ENCODE results near the gene MITD1. TPM values are rescaled to one million over a fixed set of nuclear protein-coding genes. Genes with fewer than 3 reads are reported as not detected.

The MITD1 gene
- total and polyA plus RNA-seq, 2 experiments from 2014 or later: 20.7 to 25.4 TPM

DNA sequence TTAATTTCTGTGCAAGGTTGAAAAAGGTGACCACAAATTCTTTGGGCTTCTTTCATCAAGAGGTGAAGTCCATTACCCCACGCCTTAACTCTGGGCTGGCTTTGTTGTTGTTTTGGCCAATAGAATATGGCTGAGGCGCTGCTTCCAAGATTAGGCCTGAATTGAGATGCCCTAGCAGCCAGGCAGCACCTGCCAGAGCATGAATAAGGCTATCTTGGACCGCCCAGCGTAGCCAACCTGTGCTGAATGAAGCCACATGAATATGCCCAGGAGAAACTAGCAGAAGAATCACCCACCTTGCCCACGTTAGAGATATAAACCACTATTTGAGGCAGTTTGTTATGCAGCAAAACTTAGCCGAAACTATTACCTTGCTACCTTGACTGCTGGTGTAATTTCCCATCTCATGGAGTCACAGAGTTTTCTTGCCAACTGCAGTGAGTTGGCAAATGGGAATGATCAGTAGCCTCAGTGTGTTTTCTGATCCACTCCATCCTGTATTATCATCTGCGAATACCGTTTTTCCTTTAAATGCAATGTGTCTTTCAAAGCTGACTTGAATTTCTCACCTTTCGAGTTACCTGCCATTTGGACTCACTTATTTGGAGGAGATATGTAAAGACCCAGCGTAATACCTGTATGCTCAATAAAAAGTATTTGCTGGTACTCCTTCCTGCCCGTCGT lies 26.8 kb downstream of the MITD1 start:
- H3K4me2 ChIP-seq (ENCODE audit: unreplicated experiment): peak overlapping the region; percentile 93
- no peaks in the 10 kb centered on the region for H3K9me2 ChIP-seq (ENCODE audit: insufficient read depth)
- H3K27me3 ChIP-seq (replicated peaks; ENCODE audit: insufficient read depth): no peaks in the 10 kb centered on the region
- H3K4me3 ChIP-seq: peak overlapping the region; percentile 98
- H3K4me1 ChIP-seq (ENCODE audit: insufficient read depth): peaks cover 4% of the 10 kb centered on the region; the same call in 1 of the 2 replicates
- H3K79me2 ChIP-seq (ENCODE audit: insufficient read depth): 0 out of 2 replicates have a peak, but pooled peaks cover 8% of the 10 kb centered on the region
- H2AFZ ChIP-seq: peak overlapping the region; percentile 98
- no peaks in the 10 kb centered on the region for H3K36me3 ChIP-seq (ENCODE audit: low read depth)
- H3K9ac ChIP-seq: peak overlapping the region; percentile 84
- in situ Hi-C loops (cut with MboI): no loop called here
- H3K9me3 ChIP-seq (ENCODE audit: low read depth): no peaks in the 10 kb centered on the region
- TF ChIP-seq EZH2 (IDR thresholded peaks at IDR 0.05; ENCODE audit: insufficient read depth, poor library complexity, severe bottlenecking) (no peak), EZH2phosphoT487 (IDR thresholded peaks at IDR 0.05; ENCODE audit: insufficient read depth, low read depth) (no peak)
- DNase-seq: peak; percentile 33
- no peaks in the 10 kb centered on the region for H4K20me1 ChIP-seq (ENCODE audit: insufficient read depth)
- WGBS, 2 experiments (ENCODE audit: low coverage in 1 of 2, low lambda C conversion rate in 2 of 2, missing lambda C conversion rate in 2 of 2): 50 to 54% methylated on average over 12 of the region's 12 CpGs
- H3K27ac ChIP-seq: no peak overlapping the region
- no peaks in the 10 kb centered on the region; the same call in 1 of the 2 replicates for H3F3A ChIP-seq (ENCODE audit: insufficient read depth)

DNA sequence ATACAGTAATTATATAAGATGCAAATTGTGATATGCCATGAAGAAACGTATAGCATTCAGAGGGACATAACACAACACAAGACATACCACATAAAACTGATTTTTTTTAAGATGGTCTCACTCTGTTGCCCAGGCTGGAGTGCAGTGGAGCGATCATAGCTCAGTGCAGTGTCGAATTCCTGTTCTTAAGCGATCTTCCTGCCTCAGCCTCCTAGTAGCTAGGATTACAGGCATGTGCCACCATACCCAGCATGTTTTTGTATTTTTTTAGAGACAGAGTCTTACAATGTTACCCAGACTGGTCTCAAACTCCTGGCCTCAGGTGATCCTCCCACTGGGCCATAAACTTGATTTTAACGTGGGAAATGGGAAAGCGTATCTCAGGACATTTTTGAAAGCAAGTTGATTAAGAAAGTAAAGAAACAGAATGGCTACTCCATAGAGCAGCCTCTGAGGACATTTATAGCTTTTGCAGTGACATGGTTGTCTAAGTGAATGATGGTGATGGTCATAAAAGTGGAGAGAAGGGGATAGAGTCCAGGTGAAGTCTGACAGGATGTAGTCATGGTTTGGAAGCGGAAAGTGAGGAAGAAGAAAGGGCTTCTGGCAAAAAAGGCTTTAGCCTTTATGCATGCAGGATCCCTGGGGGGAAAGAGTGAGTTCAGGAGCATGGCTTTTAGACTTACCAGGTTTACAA lies 28.5 kb downstream of the MITD1 start:
- H4K20me1 ChIP-seq (ENCODE audit: insufficient read depth): no peaks in the 10 kb centered on the region
- H3K9me2 ChIP-seq (ENCODE audit: insufficient read depth): no peaks in the 10 kb centered on the region
- 0 out of 2 replicates have a peak, but pooled peaks cover 8% of the 10 kb centered on the region for H3K79me2 ChIP-seq (ENCODE audit: insufficient read depth)
- no peak overlapping the region for H3K4me3 ChIP-seq
- no peak for DNase-seq
- no peak for TF ChIP-seq EZH2phosphoT487 (IDR thresholded peaks at IDR 0.05; ENCODE audit: insufficient read depth, low read depth)
- TF ChIP-seq EZH2 (IDR thresholded peaks at IDR 0.05; ENCODE audit: insufficient read depth, poor library complexity, severe bottlenecking): no peak
- H3K36me3 ChIP-seq (ENCODE audit: low read depth): no peaks in the 10 kb centered on the region
- H2AFZ ChIP-seq: no peak overlapping the region
- no peaks in the 10 kb centered on the region; the same call in 1 of the 2 replicates for H3F3A ChIP-seq (ENCODE audit: insufficient read depth)
- H3K27ac ChIP-seq: no peak overlapping the region
- 69 to 75% methylated on average over 7 of the region's 7 CpGs for WGBS, 2 experiments (ENCODE audit: low coverage in 1 of 2, low lambda C conversion rate in 2 of 2, missing lambda C conversion rate in 2 of 2)
- in situ Hi-C loops (cut with MboI): no loop called here
- no peak overlapping the region for H3K9ac ChIP-seq
- peaks cover 4% of the 10 kb centered on the region; the same call in 1 of the 2 replicates for H3K4me1 ChIP-seq (ENCODE audit: insufficient read depth)
- no peak overlapping the region for H3K4me2 ChIP-seq (ENCODE audit: unreplicated experiment)
- H3K9me3 ChIP-seq (ENCODE audit: low read depth): no peaks in the 10 kb centered on the region
- no peaks in the 10 kb centered on the region for H3K27me3 ChIP-seq (replicated peaks; ENCODE audit: insufficient read depth)

- H3K9me3 ChIP-seq (ENCODE audit: low read depth): no peaks in the 10 kb centered on the region
- H2AFZ ChIP-seq: no peak overlapping the region
- no peaks in the 10 kb centered on the region for H3K27me3 ChIP-seq (replicated peaks; ENCODE audit: insufficient read depth)
- H3K4me2 ChIP-seq (ENCODE audit: unreplicated experiment): no peak overlapping the region
- no peak for TF ChIP-seq EZH2 (IDR thresholded peaks at IDR 0.05; ENCODE audit: insufficient read depth, poor library complexity, severe bottlenecking)
- no peak for TF ChIP-seq EZH2phosphoT487 (IDR thresholded peaks at IDR 0.05; ENCODE audit: insufficient read depth, low read depth)
- no peaks in the 10 kb centered on the region for H3K36me3 ChIP-seq (ENCODE audit: low read depth)
- H3K9me2 ChIP-seq (ENCODE audit: insufficient read depth): no peaks in the 10 kb centered on the region
- no peak overlapping the region for H3K9ac ChIP-seq
- H3F3A ChIP-seq (ENCODE audit: insufficient read depth): no peaks in the 10 kb centered on the region; the same call in 1 of the 2 replicates
- WGBS, 2 experiments (ENCODE audit: low coverage in 1 of 2, low lambda C conversion rate in 2 of 2, missing lambda C conversion rate in 2 of 2): 68 to 81% methylated on average over 1 of the region's 1 CpG
- no peaks in the 10 kb centered on the region for H4K20me1 ChIP-seq (ENCODE audit: insufficient read depth)
- H3K4me1 ChIP-seq (ENCODE audit: insufficient read depth): peaks cover 1% of the 10 kb centered on the region; the same call in 1 of the 2 replicates
- no peak overlapping the region for H3K27ac ChIP-seq
- in situ Hi-C loops (cut with MboI): no loop called here
- DNase-seq: peak; percentile 16
- H3K79me2 ChIP-seq (ENCODE audit: insufficient read depth): 0 out of 2 replicates have a peak, but pooled peaks cover 2% of the 10 kb centered on the region
- H3K4me3 ChIP-seq: no peak overlapping the region
Measured at GRCh38 chr2:99150706-99151105, 30.2 kb downstream of the MITD1 start.

DNA sequence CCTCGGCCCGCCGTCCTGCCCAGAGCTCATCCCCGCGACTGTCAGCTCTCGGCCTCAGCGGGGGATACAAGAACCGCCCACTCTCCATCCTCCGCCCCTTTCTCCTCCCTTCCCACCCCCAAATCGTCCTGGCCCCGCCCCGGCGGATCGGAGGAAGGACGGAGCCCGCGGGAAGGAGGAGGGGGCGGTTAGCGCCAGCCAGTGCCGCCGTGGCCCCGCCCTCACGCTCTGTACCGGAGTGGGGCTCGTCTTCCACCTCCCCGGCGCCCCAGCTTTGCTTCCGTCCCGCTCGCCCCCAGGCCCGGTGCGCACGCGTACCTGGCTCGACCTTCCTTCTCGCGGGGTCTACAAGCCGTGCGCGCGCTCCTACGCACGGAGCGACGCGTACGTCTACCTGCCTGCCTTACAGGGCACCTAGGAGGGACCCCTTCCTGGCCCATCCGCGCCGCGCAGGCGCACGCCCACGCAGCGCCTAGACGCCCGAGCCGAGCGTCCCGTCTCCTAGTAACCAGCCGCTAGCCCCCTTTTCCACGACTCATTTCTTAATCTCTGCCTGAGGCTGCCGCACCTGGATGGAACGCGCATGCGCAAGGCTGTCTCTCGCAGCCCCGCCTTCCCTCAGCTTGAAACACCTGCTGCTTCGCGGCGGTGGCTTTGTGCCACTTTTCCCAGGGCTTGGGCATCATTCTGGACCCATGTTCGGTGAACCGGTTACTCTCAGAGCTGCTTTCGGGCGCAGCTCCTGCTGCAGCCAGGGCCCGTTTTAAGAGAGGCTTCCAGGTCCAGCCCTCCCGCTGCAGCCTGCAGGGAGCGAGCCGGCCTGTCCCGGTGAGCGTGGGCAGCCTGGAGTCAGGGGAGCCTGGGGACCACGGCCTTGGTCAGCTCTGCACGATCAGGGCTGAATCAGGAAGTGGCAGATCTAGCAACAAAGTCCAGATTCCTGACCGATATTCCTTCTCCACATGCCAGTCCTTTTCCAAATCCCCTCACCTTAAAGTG lies 39.4 kb downstream of the MITD1 start, which contains the start of gene C2orf15:
C2orf15 (plus strand) TSS at position 598 of the 999 bp plus-strand sequence. CDS start 8,852 bp downstream, outside the sequence.
- Histone ChIP-seq H3F3A (ENCODE audit: insufficient read depth) (peaks cover 14% of the 10 kb centered on the region; the same call in 1 of the 2 replicates), H3K9ac (peak within 1 kb of the TSS; percentile 36), H3K36me3 (ENCODE audit: low read depth) (no peaks in the 10 kb centered on the region), H3K9me3 (ENCODE audit: low read depth) (no peaks in the 10 kb centered on the region), H2AFZ (peak within 1 kb of the TSS; percentile 93), H3K4me1 (ENCODE audit: insufficient read depth) (no peaks in the 10 kb centered on the region), H3K4me2 (ENCODE audit: unreplicated experiment) (peak within 1 kb of the TSS; percentile 95), H3K27me3 (replicated peaks; ENCODE audit: insufficient read depth) (peaks cover 24% of the 10 kb centered on the region), H3K4me3 (peak within 1 kb of the TSS; percentile 79), H4K20me1 (ENCODE audit: insufficient read depth) (no peaks in the 10 kb centered on the region), H3K9me2 (ENCODE audit: insufficient read depth) (no peaks in the 10 kb centered on the region), H3K27ac (no peak within 1 kb of the TSS), H3K79me2 (ENCODE audit: insufficient read depth) (no peaks in the 10 kb centered on the region)
- peak; percentile 83 for DNase-seq
- in situ Hi-C loops (cut with MboI): no loop called here
- no peak for TF ChIP-seq EZH2 (IDR thresholded peaks at IDR 0.05; ENCODE audit: insufficient read depth, poor library complexity, severe bottlenecking)
- no peak for TF ChIP-seq EZH2phosphoT487 (IDR thresholded peaks at IDR 0.05; ENCODE audit: insufficient read depth, low read depth)
- 1 to 2% methylated on average over 72 to 73 of the region's 84 CpGs for WGBS, 2 experiments (ENCODE audit: low coverage in 1 of 2, low lambda C conversion rate in 2 of 2, missing lambda C conversion rate in 2 of 2)

Data from GM23248 (cell line).